Superior temporal gyrus (tissue), 1 donor: ENCODE results near the gene TEX11.

Experiments used
- DNase-seq: peaks from one replicate; pipeline ENCODE4 v3.0.0-alpha.2; 2016; ENCODE audit errors: extremely low spot score

The TEX11 gene

GRCh38 chrX:70498129-70498528 lies 410.4 kb downstream of the TEX11 start:
- DNase-seq, result no peak

- no peak for DNase-seq
These were observed 411.5 kb downstream of the TEX11 start for GRCh38 chrX:70497026-70497425.

GRCh38 chrX:70496491-70496890 lies 412.0 kb downstream of the TEX11 start:
- DNase-seq, result no peak

- no peak for DNase-seq
These were observed 414.1 kb downstream of the TEX11 start for GRCh38 chrX:70494441-70494840.

GRCh38 chrX:70488856-70489255 lies 419.7 kb downstream of the TEX11 start:
- DNase-seq, result no peak

- DNase-seq, result no peak
These were observed 423.0 kb downstream of the TEX11 start for GRCh38 chrX:70485466-70485865.

GRCh38 chrX:70482300-70482699 lies 426.2 kb downstream of the TEX11 start:
- no peak for DNase-seq

GRCh38 chrX:70481471-70482270 lies 426.8 kb downstream of the TEX11 start:
- no peak for DNase-seq

GRCh38 chrX:70480660-70481018 lies 427.9 kb downstream of the TEX11 start:
- DNase-seq, result peak; percentile 29

- DNase-seq, result no peak
These were observed 428.4 kb downstream of the TEX11 start for GRCh38 chrX:70479922-70480659.

- DNase-seq, result peak; percentile 19
These were observed 429.1 kb downstream of the TEX11 start for GRCh38 chrX:70479247-70479921.
